Iris pigment epithelial cell (primary cell): ENCODE results near the gene RUNDC3A.
"Not testable (repeated sequence)": the region's sequence is repeated elsewhere in the genome, so short reads cannot be mapped to it uniquely, and the experiment has no call there.

Source experiments
- DNase-seq: peaks from one replicate; pipeline ENCODE4 v3.0.0-alpha.2; 2011; ENCODE audit warnings: low read depth

The RUNDC3A gene

DNA sequence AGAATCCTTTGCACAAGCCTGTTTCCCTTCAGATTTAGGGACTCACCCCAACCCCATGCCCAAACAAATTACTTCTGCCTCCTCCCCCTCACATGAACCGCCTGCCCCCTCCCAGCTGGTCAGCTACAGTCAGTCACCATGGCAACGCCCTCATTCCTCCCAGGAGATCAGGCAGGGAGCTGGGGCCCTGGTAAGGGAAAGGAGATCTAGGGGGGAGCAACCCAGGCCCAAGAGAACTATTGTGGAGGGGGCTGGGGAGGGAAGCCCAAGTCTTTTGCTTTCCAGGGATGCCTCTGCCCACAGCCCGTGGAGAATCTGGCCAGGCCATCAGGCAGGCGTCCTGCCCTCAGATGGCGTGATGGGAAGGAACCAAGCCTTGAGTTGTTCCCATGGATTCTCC, 52.4 kb downstream of the RUNDC3A start:
- peak; percentile 41 for DNase-seq

DNA sequence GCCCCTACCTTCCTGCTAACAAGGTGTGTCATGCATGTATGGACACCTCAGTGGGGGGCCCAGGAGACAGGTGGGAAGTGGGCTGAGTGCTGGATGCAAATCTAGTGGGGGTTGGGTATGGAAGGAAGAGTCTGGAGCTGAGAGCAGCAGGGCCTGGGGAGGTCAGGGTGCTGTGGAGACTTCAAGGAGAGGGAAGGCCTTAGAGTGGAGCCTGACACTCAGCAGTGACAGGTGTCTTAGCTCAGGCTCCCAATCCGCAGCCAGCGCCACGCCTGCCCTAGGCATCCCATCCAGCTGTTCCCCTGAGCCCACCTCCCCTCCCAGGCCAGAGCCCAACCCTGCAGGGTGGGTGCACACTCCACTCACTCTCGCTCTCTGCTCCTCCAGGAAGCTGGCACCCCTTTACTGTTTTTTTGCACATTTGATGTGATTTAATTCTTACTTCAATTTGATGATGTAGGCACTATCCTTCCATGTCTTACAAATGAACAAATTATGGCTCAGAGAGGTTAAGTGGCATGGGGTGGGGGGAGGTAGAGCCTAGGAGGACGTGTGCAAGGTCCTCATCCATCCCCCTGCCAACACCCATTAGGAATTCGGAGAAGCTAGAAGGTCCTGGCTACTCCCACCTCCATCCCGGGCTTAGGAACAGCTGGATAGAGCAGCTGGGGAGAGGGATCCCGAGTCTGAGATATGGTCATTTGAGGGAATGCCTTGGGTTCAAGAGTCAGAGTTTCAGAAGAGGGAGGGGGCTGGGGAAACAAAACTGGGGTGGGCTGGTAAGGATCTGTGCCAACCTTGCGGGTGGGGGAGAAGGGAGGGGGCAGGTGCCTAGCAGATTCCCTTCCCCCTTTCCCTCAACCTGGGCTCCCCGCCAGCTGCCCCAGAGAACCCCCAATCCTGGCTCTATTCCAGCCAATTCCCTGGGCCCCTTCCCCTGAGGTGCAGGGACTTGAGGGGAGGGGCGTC, 53.2 kb downstream of the RUNDC3A start:
- DNase-seq: no peak

DNA sequence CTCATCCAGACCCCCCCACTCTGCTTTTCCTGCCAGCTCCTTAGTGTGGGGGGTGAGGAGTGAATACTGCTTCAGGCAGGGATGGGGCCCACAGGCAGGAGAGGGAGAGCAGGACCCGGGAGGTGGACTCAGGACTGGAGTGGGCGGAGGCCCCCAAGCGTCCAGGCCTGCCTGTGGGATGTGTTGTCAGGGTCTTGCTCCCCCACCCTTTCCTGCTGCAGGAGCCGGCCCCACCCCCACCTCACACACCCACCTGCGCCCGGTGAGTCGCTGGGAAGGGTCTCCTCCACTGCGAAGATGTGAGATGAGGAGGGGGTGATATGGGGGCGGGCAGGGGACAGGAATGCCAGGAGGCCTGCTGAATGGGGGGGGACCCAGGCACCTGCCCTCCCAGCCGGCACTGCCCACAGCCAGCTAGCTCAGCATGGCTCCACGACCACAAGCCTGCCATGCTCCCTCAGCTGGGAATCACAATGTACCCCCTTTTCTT, 54.1 kb downstream of the RUNDC3A start:
- no peak for DNase-seq

- no peak for DNase-seq
Measured at GRCh38 chr17:44362949-44363612, 54.7 kb downstream of the RUNDC3A start.

DNA sequence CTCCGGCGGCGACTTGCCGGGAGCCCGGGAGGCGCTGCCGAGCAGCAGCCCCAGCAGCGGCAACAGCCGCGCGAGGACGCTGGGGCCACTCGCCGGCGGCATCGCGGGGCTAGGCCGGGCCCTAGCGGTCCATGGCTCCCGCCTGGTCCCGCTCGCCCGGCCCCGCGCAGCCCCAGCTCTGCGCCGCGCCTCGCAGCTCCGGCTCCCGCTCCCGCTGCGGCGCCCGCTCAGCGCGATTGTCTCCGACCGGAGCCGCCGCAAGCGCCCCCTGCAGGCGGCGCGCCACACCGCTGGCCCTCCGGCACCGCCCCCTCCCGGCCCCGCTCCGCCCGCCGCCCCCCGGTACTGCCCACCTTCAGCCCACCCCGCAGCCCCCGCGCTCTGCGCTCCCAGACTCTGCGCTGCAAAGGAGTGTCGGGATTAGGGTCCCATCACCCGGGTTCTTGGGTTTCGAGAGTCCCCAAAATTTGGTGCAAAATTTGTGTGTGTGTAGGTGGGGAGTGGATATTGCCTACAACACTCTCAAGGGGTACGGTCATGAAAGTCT, 55.3 kb downstream of the RUNDC3A start, which contains the start of gene FAM171A2:
TSS of gene FAM171A2 (minus strand) at position 241 of the 547 bp plus-strand sequence. CDS start at position 102, 139 bp downstream.
- peak; percentile 40 for DNase-seq

DNA sequence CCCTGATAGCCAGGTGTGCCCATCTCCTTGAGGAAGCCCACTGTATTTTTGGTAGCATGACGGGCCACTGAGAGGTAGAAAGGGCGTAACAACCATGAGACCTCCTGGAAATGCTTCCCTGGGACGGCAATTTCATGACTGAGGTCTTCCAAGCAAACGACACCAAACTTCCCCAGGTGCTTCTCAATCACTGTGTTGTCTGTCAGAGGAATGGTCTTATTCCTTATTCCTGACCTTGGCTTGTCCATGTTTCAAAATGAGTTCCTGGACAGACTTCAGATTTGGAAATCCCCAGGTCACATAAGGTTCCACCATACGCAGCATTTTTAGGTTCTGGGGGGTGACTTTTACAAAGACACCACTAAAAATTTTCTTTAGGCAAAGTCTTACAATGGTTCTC, 56.6 kb downstream of the RUNDC3A start:
- not testable (repeated sequence) for DNase-seq

GRCh38 chr17:44367231-44367979, 59.0 kb downstream of the RUNDC3A start:
- DNase-seq: no peak
